Measurements from ENCODE around the gene CHST8. TPM values are rescaled to one million over a fixed set of nuclear protein-coding genes. Genes with fewer than 3 reads are reported as not detected.
A peak's percentile ranks its signal among the peaks of the same experiment; 100 is the strongest.

Gene CHST8
- total and polyA plus RNA-seq, 9 donors: 0.48 to 2.5 (median 1.0) TPM; not detected in 1

GRCh38 chr19:33763633-33764371 lies 142.0 kb downstream of the CHST8 start:
- intact Hi-C loops (cut with DNase I): loop anchor here in 2 of 4 donors (10.0 kb wide), 2 partner anchors 179 to 619 kb away; no protein-coding TSS in a partner anchor
- 71 to 77% (median 73%) methylated on average over 11 of the region's 11 CpGs for WGBS, 3 donors

GRCh38 chr19:33766623-33767022 lies 144.9 kb downstream of the CHST8 start:
- intact Hi-C loops (cut with DNase I): loop anchor here in 3 of 4 donors (5.0 to 10.0 kb wide), 3 partner anchors 182 to 622 kb away; no protein-coding TSS in a partner anchor
- TF ChIP-seq EP300 (IDR thresholded peaks at IDR 0.05): no peak
- no peak for TF ChIP-seq CTCF (IDR thresholded peaks at IDR 0.05)
- no peak for TF ChIP-seq POLR2A (IDR thresholded peaks at IDR 0.05)
- Histone ChIP-seq H3K4me3 (no peak overlapping the region), H3K27ac (no peak overlapping the region), H3K27me3 (no peaks in the 10 kb centered on the region), H3K4me1 (ENCODE audit: insufficient read depth) (no peaks in the 10 kb centered on the region), H3K36me3 (no peaks in the 10 kb centered on the region), H3K9me3 (no peaks in the 10 kb centered on the region)
- DNase-seq: no peak
- 76 to 79% (median 79%) methylated on average over 13 of the region's 13 CpGs for WGBS, 3 donors

More at GRCh38 chr19:33763633-33764371, 142.0 kb downstream of the CHST8 start:
- no peaks in the 10 kb centered on the region for H3K27me3 ChIP-seq
- H3K9me3 ChIP-seq: no peaks in the 10 kb centered on the region
- no peaks in the 10 kb centered on the region for H3K4me1 ChIP-seq (ENCODE audit: insufficient read depth)
- no peaks in the 10 kb centered on the region for H3K36me3 ChIP-seq
- H3K27ac ChIP-seq: no peak overlapping the region
- TF ChIP-seq EP300 (IDR thresholded peaks at IDR 0.05) (no peak), CTCF (IDR thresholded peaks at IDR 0.05) (no peak), POLR2A (IDR thresholded peaks at IDR 0.05) (no peak)
- DNase-seq: no peak
- no peak overlapping the region for H3K4me3 ChIP-seq

- Histone ChIP-seq H3K4me3 (no peak overlapping the region), H3K27ac (no peak overlapping the region), H3K27me3 (no peaks in the 10 kb centered on the region), H3K4me1 (ENCODE audit: insufficient read depth) (no peaks in the 10 kb centered on the region), H3K9me3 (no peaks in the 10 kb centered on the region), H3K36me3 (no peaks in the 10 kb centered on the region)
- TF ChIP-seq EP300 (IDR thresholded peaks at IDR 0.05) (no peak), POLR2A (IDR thresholded peaks at IDR 0.05) (no peak), CTCF (IDR thresholded peaks at IDR 0.05) (no peak)
- intact Hi-C loops (cut with DNase I): loop anchor here in 3 of 4 donors (5.0 to 10.0 kb wide), 3 partner anchors 183 to 623 kb away; no protein-coding TSS in a partner anchor
- DNase-seq: peak in 1 of 5 donors; percentile 38
- WGBS, 3 donors: 38 to 42% (median 40%) methylated on average over 9 of the region's 9 CpGs
These were observed 146.2 kb downstream of the CHST8 start for GRCh38 chr19:33767898-33768413.

GRCh38 chr19:33769208-33769607 lies 147.5 kb downstream of the CHST8 start:
- Histone ChIP-seq H3K27ac (no peak overlapping the region), H3K27me3 (no peaks in the 10 kb centered on the region), H3K9me3 (no peaks in the 10 kb centered on the region), H3K4me1 (ENCODE audit: insufficient read depth) (no peaks in the 10 kb centered on the region), H3K36me3 (no peaks in the 10 kb centered on the region), H3K4me3 (no peak overlapping the region)
- no peak for DNase-seq
- WGBS, 3 donors: 59 to 61% (median 59%) methylated on average over 6 of the region's 6 CpGs
- no peak for TF ChIP-seq POLR2A (IDR thresholded peaks at IDR 0.05)
- no peak for TF ChIP-seq CTCF (IDR thresholded peaks at IDR 0.05)
- no peak for TF ChIP-seq EP300 (IDR thresholded peaks at IDR 0.05)
- intact Hi-C loops (cut with DNase I): loop anchor here in 3 of 4 donors (5.0 to 10.0 kb wide), 3 partner anchors 184 to 624 kb away; no protein-coding TSS in a partner anchor
